ENCODE data around the gene ARMH4.

GRCh38 chr14:58096731-58097130 is 55.3 kb downstream of the ARMH4 start:
- TF ChIP-seq CTCF (conservative IDR thresholded peaks at IDR 0.05; ENCODE audit: low read depth, low read length): no peak
- TF ChIP-seq EZH2 (IDR thresholded peaks at IDR 0.05; ENCODE audit: borderline replicate concordance, low read depth, low read length, poor library complexity, severe bottlenecking): no peak
